Subcutaneous preadipocyte (primary cell): ENCODE data around the gene TRMT2B. TPM values are rescaled to one million over a fixed set of nuclear protein-coding genes. Genes with fewer than 3 reads are reported as not detected.

ENCODE experiments used
- total RNA-seq: library from RNA; depleted of rRNA; stranded (reverse); fragments of >200 nt; gene quantifications from 2 replicates; pipeline ENCODE4 v1.2.3, GENCODE V29; 2012

TRMT2B gene, protein sequence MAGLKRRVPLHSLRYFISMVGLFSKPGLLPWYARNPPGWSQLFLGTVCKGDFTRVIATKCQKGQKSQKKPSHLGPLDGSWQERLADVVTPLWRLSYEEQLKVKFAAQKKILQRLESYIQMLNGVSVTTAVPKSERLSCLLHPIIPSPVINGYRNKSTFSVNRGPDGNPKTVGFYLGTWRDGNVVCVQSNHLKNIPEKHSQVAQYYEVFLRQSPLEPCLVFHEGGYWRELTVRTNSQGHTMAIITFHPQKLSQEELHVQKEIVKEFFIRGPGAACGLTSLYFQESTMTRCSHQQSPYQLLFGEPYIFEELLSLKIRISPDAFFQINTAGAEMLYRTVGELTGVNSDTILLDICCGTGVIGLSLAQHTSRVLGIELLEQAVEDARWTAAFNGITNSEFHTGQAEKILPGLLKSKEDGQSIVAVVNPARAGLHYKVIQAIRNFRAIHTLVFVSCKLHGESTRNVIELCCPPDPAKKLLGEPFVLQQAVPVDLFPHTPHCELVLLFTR
- 7.0 and 15.4 TPM in 2 replicates for total RNA-seq

DNA sequence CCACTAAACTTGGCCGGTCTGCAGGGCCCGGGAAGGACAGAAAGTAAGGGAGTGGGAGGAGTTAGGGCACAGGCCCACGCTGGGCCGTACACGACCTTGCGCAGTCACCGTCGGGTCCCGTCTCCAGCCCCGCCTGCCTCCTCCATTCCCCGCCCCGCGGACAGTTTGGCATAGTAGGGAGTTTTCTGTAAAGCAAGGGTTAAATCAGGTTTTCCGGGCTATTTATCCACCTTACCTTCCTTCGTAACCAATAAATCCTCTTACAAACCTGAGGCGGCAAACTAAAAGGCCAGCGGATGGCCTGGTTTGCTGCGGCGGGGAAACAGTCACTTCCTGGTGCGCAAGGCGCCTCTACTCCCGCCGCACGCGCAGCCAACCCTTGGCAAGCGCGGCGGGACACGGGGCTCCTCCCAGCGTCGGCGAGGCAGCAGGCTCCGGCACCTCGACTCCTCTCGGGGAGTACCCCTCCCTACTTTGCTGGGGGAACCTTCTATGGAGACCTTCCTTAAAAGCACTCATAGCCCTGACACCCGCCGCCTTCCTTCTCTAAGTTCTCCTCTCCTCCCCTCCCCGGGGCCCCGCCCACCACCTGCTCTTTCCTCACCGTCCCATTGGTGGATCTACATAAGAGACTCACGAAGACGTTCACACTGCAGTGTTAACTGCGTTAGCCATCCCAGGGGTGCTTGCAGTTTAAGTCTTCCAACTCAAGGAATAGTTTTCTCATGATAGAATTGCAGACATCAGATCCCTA is at the start of gene TRMT2B:
Gene TRMT2B (minus strand): TSS at position 563 of the 754 bp plus-strand sequence. CDS start 9,822 bp downstream, outside the sequence.

DNA sequence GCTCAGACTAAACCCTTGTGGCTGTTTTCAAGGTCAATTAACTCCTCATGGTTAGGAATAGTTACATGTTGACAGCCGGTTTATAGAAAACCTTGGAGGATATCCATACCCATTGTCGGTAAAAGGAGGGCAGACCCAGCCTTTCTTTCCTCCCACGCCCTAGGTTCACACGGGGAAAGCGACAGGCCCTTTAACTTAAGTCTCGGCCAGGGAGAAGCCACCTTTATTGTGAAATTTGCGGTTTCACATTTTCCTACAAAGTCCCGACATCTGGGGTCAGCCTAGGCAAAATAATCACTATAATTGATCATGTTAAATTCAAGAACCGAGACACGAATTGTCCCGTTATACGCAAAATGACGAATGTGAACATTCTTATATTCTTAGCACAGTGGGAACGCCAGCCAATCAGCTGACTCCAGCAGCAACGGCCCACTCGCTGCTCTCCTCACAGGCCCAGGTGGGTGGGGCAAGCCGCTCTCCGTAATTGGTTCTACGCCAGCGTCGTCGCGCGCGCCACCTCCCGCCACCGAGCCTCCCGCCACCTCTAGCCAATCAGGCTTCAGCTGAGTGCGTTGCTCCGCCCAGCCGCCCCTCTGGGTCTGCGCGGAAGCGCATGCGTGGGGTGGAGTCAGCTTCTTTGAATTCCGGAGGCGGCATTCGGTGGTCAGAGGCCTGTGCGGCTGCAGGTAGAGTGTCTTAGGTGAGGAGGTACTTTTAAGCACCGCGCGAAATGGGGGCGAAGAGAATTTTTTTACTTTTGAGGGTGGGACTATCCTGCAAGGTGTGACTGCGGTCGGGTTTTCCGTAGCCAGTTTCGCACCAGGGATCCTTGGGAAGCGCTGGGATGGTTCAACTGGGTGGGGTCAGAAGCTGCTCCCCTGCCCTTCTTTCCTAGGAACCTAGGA is 45.9 kb upstream of the TRMT2B start, which contains the start of gene CENPI:
Gene CENPI (plus strand): TSS at position 659 of the 908 bp plus-strand sequence. CDS start 2,867 bp downstream, outside the sequence.

DNA sequence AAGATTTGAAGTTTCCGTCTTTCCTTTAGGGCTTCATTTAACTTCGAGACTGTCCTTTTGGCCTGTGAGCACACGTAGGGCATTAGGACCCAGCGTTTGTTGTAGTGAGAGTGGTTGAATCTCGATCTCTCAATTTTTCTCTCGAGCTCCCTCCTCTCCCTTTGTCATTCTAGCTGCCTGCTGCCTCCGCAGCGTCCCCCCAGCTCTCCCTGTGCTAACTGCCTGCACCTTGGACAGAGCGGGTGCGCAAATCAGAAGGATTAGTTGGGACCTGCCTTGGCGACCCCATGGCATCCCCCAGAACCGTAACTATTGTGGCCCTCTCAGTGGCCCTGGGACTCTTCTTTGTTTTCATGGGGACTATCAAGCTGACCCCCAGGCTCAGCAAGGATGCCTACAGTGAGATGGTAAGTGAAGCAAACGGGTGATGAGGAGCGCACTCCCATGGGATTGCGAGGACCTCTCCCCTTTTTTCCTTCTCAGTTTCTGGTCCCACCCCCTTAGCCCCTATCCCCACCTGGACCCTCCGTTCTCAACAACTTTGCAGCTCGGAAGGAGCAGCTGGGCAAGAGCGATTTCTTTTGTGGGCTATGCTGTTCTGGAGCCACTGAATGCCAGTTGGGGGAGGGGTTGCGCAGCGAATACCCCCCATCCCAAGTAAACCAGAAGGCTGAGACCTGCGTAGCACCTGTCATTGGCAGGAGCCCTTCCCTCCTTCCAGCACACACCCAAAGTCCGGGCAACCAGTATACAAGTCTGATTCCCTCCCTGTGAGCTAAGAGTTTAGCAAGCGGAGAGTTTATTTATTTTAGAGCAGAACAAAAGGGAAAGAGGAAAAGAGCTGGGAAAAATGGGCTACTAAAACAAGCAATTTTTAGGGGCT is 27.0 kb upstream of the TRMT2B start, which contains the start of gene TMEM35A:
Gene TMEM35A (plus strand): TSS at position 164 of the 883 bp plus-strand sequence. CDS start 124 bp downstream, at position 288.

DNA sequence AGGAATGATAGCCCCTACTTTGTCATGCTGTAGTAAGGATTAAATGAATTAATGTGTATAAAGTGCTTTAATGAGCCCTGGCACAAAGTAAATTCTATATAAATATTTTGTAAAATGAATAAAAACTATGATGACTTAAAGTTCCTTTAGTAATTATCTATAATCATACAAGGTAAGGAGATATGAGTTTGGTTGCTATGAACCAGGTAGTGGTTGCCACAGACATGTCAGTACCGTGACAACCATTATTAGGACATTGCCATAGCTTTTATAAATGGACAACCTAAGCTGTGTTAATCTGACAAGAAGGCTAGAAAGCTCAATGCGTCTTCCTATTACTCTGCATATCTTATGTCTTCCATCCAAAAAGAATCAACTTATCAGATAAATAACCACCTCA is 82.5 kb downstream of the TRMT2B start, which contains the start of gene ARL13A:
Gene ARL13A (plus strand): TSS at position 301 of the 400 bp plus-strand sequence. CDS start 3,982 bp downstream, outside the sequence.

Other genes starting within 250 kb of the TRMT2B start
- 11.4 and 16.6 TPM in 2 replicates for gene CSTF2, start 231.7 kb downstream of the TRMT2B start, total RNA-seq
- gene NOX1, start 177.8 kb downstream of the TRMT2B start, total RNA-seq: not detected in 2 replicates
- under 0.01 TPM in 1 of 2 replicates, not detected in the other for gene XKRX, start 123.2 kb downstream of the TRMT2B start, total RNA-seq
- gene ARL13A, start 82.4 kb downstream of the TRMT2B start, total RNA-seq: not detected in 2 replicates
- gene TMEM35A, start 26.8 kb upstream of the TRMT2B start, total RNA-seq: 1.6 and 2.2 TPM in 2 replicates
- gene CENPI, start 46.1 kb upstream of the TRMT2B start, total RNA-seq: 18.7 and 30.7 TPM in 2 replicates
- gene DRP2, start 167.7 kb upstream of the TRMT2B start, total RNA-seq: under 0.01 and 0.20 TPM in 2 replicates
- gene TAF7L, start 239.2 kb upstream of the TRMT2B start, total RNA-seq: 0.37 and 0.39 TPM in 2 replicates